Stimulated activated CD8-positive, alpha-beta memory T cell treated with anti-CD3 and anti-CD28 coated beads, Interleukin-12 subunit alpha, Interleukin-12 subunit beta, amount 100 ng/mL, for 1 hour (primary cell): Measurements from ENCODE around the gene IL26.
"Not testable (repeated sequence)": the region's sequence is repeated elsewhere in the genome, so short reads cannot be mapped to it uniquely, and the experiment has no call there.

Experiments used
- DNase-seq: peaks from one replicate; pipeline ENCODE4 v3.0.0-alpha.2; 2020; ENCODE audit warnings: low read depth

IL26 gene

GRCh38 chr12:68240079-68240478, 14.5 kb upstream of the IL26 start:
- DNase-seq = no peak

- DNase-seq = no peak
Observed at GRCh38 chr12:68239309-68239982, 13.8 kb upstream of the IL26 start.

- DNase-seq = no peak
Observed at GRCh38 chr12:68237619-68238018, 12.0 kb upstream of the IL26 start.

GRCh38 chr12:68237078-68237477, 11.5 kb upstream of the IL26 start:
- no peak for DNase-seq

GRCh38 chr12:68236421-68237059, 10.9 kb upstream of the IL26 start:
- peak; percentile 6 for DNase-seq

GRCh38 chr12:68235576-68235975, 10.0 kb upstream of the IL26 start:
- no peak for DNase-seq

GRCh38 chr12:68234140-68234539, 8.5 kb upstream of the IL26 start:
- no peak for DNase-seq

GRCh38 chr12:68233498-68233897, 7.9 kb upstream of the IL26 start:
- no peak for DNase-seq

- DNase-seq = no peak
Observed at GRCh38 chr12:68231691-68232090, 6.1 kb upstream of the IL26 start.

GRCh38 chr12:68231229-68231628, 5.6 kb upstream of the IL26 start:
- no peak for DNase-seq

- no peak for DNase-seq
Observed at GRCh38 chr12:68229956-68230355, 4.3 kb upstream of the IL26 start.

GRCh38 chr12:68227356-68227755, 1.7 kb upstream of the IL26 start:
- DNase-seq = no peak

GRCh38 chr12:68224613-68225285, 861 bp downstream of the IL26 start:
- no peak for DNase-seq

- peak; percentile 55 for DNase-seq
Observed at GRCh38 chr12:68223067-68223747, 2.4 kb downstream of the IL26 start.

- no peak for DNase-seq
Observed at GRCh38 chr12:68222326-68222725, 3.3 kb downstream of the IL26 start.

GRCh38 chr12:68221497-68221896, 4.1 kb downstream of the IL26 start:
- DNase-seq = no peak

- no peak for DNase-seq
Observed at GRCh38 chr12:68210875-68211274, 14.7 kb downstream of the IL26 start.

GRCh38 chr12:68209048-68209728, 16.4 kb downstream of the IL26 start:
- not testable (repeated sequence) for DNase-seq

- no peak for DNase-seq
Observed at GRCh38 chr12:68207276-68207675, 18.3 kb downstream of the IL26 start.

GRCh38 chr12:68206446-68206845, 19.2 kb downstream of the IL26 start:
- DNase-seq = no peak

GRCh38 chr12:68203460-68203875, 22.1 kb downstream of the IL26 start:
- no peak for DNase-seq

GRCh38 chr12:68200854-68201253, 24.8 kb downstream of the IL26 start:
- no peak for DNase-seq
